SK-N-SH (cell line): Measurements from ENCODE around the gene KRT37. TPM values are rescaled to one million over a fixed set of nuclear protein-coding genes. Genes with fewer than 3 reads are reported as not detected.

Experiments used
- CTCF ChIA-PET: fragments of 300-600, 350-600 bp; formaldehyde crosslinking; extraction: SDS; loops from one replicate; lab custom pipeline; 2021; lab: Yijun Ruan, JAX
- POLR2A ChIA-PET: fragments of 350-600 bp; sonication (Branson Sonifier 250); formaldehyde crosslinking; extraction: SDS; loops from one replicate; lab custom pipeline; 2020; ENCODE audit warnings: antibody characterized with exemption, inconsistent platforms; lab: Yijun Ruan, JAX
- DNase-seq: peaks from one replicate; pipeline ENCODE4 v3.0.0; 2012
- H2AFZ ChIP-seq: fragments of 200-600 bp; sonication (generic); 2 replicates; pipeline ENCODE4 v1.8.1; 2016; ENCODE audit warnings: antibody characterized with exemption, mild to moderate bottlenecking, low read depth
- H3F3A ChIP-seq: fragments of 200-600 bp; sonication (generic); replicated peaks from 2 replicates; pipeline ENCODE3; 2016; ENCODE audit warnings: antibody characterized with exemption, mild to moderate bottlenecking; ENCODE audit not compliant: insufficient read depth
- H3K27ac ChIP-seq, 2 experiments: fragments of 200-500 bp in 1 of 2; fragments of 200-600 bp in 1 of 2; sonication (Bioruptor generic) in 1 of 2; sonication (generic), shearing (Covaris generic) in 1 of 2; 2 replicates each; pipeline versions ENCODE4 v1.5.1 to v1.6.1; 2014 to 2016; ENCODE audit warnings: low read depth in 2 of 2, inconsistent platforms in 1 of 2, low read length in 1 of 2, mild to moderate bottlenecking in 1 of 2, mixed read lengths in 1 of 2
- H3K27me3 ChIP-seq: fragments of 200-600 bp; sonication (generic), shearing (Covaris generic); 2 replicates; pipeline ENCODE4 v1.6.1; 2016; ENCODE audit warnings: mixed run types; ENCODE audit not compliant: insufficient read depth
- H3K36me3 ChIP-seq, 2 experiments: fragments of 200-500 bp in 1 of 2; fragments of 200-600 bp in 1 of 2; sonication (Bioruptor generic) in 1 of 2; sonication (generic) in 1 of 2; replicated peaks in 1 of 2; 2 replicates each; pipeline versions ENCODE3 to v1.5.1; 2014 to 2016; ENCODE audit warnings: low read length in 1 of 2, mild to moderate bottlenecking in 1 of 2; ENCODE audit not compliant: insufficient read depth in 2 of 2, control insufficient read depth in 1 of 2
- H3K4me1 ChIP-seq, 2 experiments: fragments of 200-500 bp in 1 of 2; fragments of 200-600 bp in 1 of 2; sonication (Bioruptor generic) in 1 of 2; sonication (generic), shearing (Covaris generic) in 1 of 2; 2 replicates each; pipeline versions ENCODE4 v1.5.1 to v1.6.1; 2014 to 2016; ENCODE audit warnings: low read depth in 1 of 2, low read length in 1 of 2, mixed run types in 1 of 2; ENCODE audit not compliant: insufficient read depth in 2 of 2, control insufficient read depth in 1 of 2
- H3K4me2 ChIP-seq: fragments of 200-600 bp; sonication (generic), shearing (Covaris generic); 2 replicates; pipeline ENCODE4 v1.6.1; 2017; ENCODE audit warnings: mixed run types
- H3K4me3 ChIP-seq, 2 experiments: fragments of 200-500 bp in 1 of 2; fragments of 200-600 bp in 1 of 2; sonication (Bioruptor generic) in 1 of 2; sonication (generic), shearing (Covaris generic) in 1 of 2; 2 replicates each; pipeline versions ENCODE4 v1.5.1 to v1.8.1; 2014 to 2016; ENCODE audit warnings: low read depth in 2 of 2, inconsistent platforms in 1 of 2, low read length in 1 of 2, mild to moderate bottlenecking in 1 of 2, mixed read lengths in 1 of 2, moderate library complexity in 1 of 2
- H3K79me2 ChIP-seq: fragments of 200-600 bp; sonication (generic); 2 replicates; pipeline ENCODE4 v1.8.1; 2017; ENCODE audit warnings: mild to moderate bottlenecking; ENCODE audit not compliant: insufficient read depth
- H3K9ac ChIP-seq: fragments of 200-600 bp; sonication (generic); 2 replicates; pipeline ENCODE4 v1.6.1; 2017; ENCODE audit warnings: mixed run types
- H3K9me2 ChIP-seq: fragments of 200-600 bp; sonication (generic); 2 replicates; pipeline ENCODE4 v1.6.1; 2017; ENCODE audit warnings: mixed run types
- H3K9me3 ChIP-seq: fragments of 200-600 bp; sonication (generic); 2 replicates; pipeline ENCODE4 v1.6.1; 2017; ENCODE audit warnings: mixed run types, mild to moderate bottlenecking, moderate library complexity
- H4K20me1 ChIP-seq: fragments of 200-600 bp; sonication (generic); 2 replicates; pipeline ENCODE4 v1.6.1; 2017; ENCODE audit warnings: mild to moderate bottlenecking, mixed run types; ENCODE audit not compliant: insufficient read depth
- CHD2 ChIP-seq: fragments of 150-350 bp; IDR thresholded peaks from 2 replicates; pipeline ENCODE4 v1.6.1; 2018; ENCODE audit warnings: low read length; ENCODE audit not compliant: partially characterized antibody
- CTCF ChIP-seq: fragments of 200-600 bp; sonication (generic); IDR thresholded peaks from 2 replicates; pipeline ENCODE4 v1.6.1; 2017; ENCODE audit warnings: antibody characterized with exemption, mild to moderate bottlenecking, moderate library complexity
- EZH2phosphoT487 ChIP-seq: fragments of 200-600 bp; sonication (generic); IDR thresholded peaks from 2 replicates; pipeline ENCODE4 v1.6.1; 2017; ENCODE audit warnings: low read depth, mixed run types, mild to moderate bottlenecking, antibody characterized with exemption, moderate library complexity, borderline replicate concordance
- FOSL2 ChIP-seq: IDR thresholded peaks from 2 replicates; pipeline ENCODE4 v1.4.0; 2012; ENCODE audit warnings: low read depth, mild to moderate bottlenecking, moderate library complexity, borderline replicate concordance
- IRF3 ChIP-seq: fragments of 150-350 bp; IDR thresholded peaks from 2 replicates; pipeline ENCODE4 v1.6.1; 2016; ENCODE audit warnings: mild to moderate bottlenecking, low read depth, low read length
- JUND ChIP-seq: IDR thresholded peaks from 2 replicates; pipeline ENCODE4 v1.4.0; 2012
- MXI1 ChIP-seq: IDR thresholded peaks from 2 replicates; pipeline ENCODE4 v1.6.1; 2012; ENCODE audit warnings: mild to moderate bottlenecking, low read depth, low read length, improper control_type of control experiment
- NRF1 ChIP-seq: IDR thresholded peaks from 2 replicates; pipeline ENCODE4 v1.6.1; 2012; ENCODE audit warnings: low read depth, mild to moderate bottlenecking, low read length
- RFX5 ChIP-seq: IDR thresholded peaks from 2 replicates; pipeline ENCODE4 v1.6.1; 2012; ENCODE audit warnings: mild to moderate bottlenecking, improper control_type of control experiment, low read length
- TAF1 ChIP-seq: IDR thresholded peaks from 2 replicates; pipeline ENCODE4 v1.6.1; 2012; ENCODE audit warnings: low read depth, mild to moderate bottlenecking, low read length, moderate library complexity, borderline replicate concordance
- TEAD4 ChIP-seq: IDR thresholded peaks from 2 replicates; pipeline ENCODE4 v1.4.0; 2012; ENCODE audit warnings: mild to moderate bottlenecking, borderline replicate concordance; ENCODE audit not compliant: insufficient read depth
- USF2 ChIP-seq: fragments of 150-350 bp; IDR thresholded peaks from 2 replicates; pipeline ENCODE4 v1.6.1; 2017; ENCODE audit warnings: antibody characterized with exemption, low read length, low read depth, borderline replicate concordance
- WGBS: methylation state at CpG from one replicate; pipeline ENCODE4 v1.1.6; 2017; ENCODE audit warnings: low lambda C conversion rate; 5-methylcytosine and 5-hydroxymethylcytosine counted together
- polyA plus RNA-seq, 3 experiments: library from polyadenylated mRNA; depleted of rRNA; stranded (reverse); fragments of >200 nt; gene quantifications; 2 replicates each; pipeline ENCODE4 v1.2.3, GENCODE V29; 2012
- TF ChIP-seq, protein P1 (sequence below): IDR thresholded peaks from 2 replicates; pipeline ENCODE4 v1.6.1; 2012; ENCODE audit warnings: mild to moderate bottlenecking, low read depth, low read length, moderate library complexity
- TF ChIP-seq, protein P2 (sequence below): IDR thresholded peaks from 2 replicates; pipeline ENCODE4; 2012

Gene KRT37
- polyA plus RNA-seq, 1 of the 3 experiments (the other 2 are of a cell fraction) = not detected

GRCh38 chr17:41464173-41464572 is 39.8 kb upstream of the KRT37 start:
- no peak overlapping the region for H3K4me3 ChIP-seq
- no peak for TF ChIP-seq EZH2phosphoT487
- TF ChIP-seq, protein P1, sequence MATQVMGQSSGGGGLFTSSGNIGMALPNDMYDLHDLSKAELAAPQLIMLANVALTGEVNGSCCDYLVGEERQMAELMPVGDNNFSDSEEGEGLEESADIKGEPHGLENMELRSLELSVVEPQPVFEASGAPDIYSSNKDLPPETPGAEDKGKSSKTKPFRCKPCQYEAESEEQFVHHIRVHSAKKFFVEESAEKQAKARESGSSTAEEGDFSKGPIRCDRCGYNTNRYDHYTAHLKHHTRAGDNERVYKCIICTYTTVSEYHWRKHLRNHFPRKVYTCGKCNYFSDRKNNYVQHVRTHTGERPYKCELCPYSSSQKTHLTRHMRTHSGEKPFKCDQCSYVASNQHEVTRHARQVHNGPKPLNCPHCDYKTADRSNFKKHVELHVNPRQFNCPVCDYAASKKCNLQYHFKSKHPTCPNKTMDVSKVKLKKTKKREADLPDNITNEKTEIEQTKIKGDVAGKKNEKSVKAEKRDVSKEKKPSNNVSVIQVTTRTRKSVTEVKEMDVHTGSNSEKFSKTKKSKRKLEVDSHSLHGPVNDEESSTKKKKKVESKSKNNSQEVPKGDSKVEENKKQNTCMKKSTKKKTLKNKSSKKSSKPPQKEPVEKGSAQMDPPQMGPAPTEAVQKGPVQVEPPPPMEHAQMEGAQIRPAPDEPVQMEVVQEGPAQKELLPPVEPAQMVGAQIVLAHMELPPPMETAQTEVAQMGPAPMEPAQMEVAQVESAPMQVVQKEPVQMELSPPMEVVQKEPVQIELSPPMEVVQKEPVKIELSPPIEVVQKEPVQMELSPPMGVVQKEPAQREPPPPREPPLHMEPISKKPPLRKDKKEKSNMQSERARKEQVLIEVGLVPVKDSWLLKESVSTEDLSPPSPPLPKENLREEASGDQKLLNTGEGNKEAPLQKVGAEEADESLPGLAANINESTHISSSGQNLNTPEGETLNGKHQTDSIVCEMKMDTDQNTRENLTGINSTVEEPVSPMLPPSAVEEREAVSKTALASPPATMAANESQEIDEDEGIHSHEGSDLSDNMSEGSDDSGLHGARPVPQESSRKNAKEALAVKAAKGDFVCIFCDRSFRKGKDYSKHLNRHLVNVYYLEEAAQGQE = peak; percentile 43; the same call in 1 of the 2 replicates
- TF ChIP-seq, all 33 proteins: peak for 1
- Histone ChIP-seq H3K4me1 (peaks cover 11 to 17% of the 10 kb centered on the region in 2 experiments; a peak in 2 of 4 replicates), H3K9ac (no peak overlapping the region), H4K20me1 (no peaks in the 10 kb centered on the region), H3K27ac (no peak overlapping the region), H3K79me2 (no peaks in the 10 kb centered on the region), H3F3A (no peaks in the 10 kb centered on the region), H3K4me2 (no peak overlapping the region), H3K27me3 (no peaks in the 10 kb centered on the region), H3K9me2 (no peaks in the 10 kb centered on the region), H2AFZ (no peak overlapping the region), H3K9me3 (no peaks in the 10 kb centered on the region), H3K36me3 (no peaks in the 10 kb centered on the region)
- ChIA-PET POLR2A (no interaction called here), CTCF (interaction anchor here (1.2 to 1.9 kb wide), 3 partner anchors 84 to 185 kb away, joined by 3 to 7 read pairs (median 5); no protein-coding TSS in a partner anchor)
- DNase-seq = no peak
- 80% methylated on average over 10 of the region's 11 CpGs for WGBS

GRCh38 chr17:41463746-41464145 is 39.4 kb upstream of the KRT37 start:
- 71% methylated on average over 2 of the region's 8 CpGs for WGBS
- no peaks in the 10 kb centered on the region for H3K79me2 ChIP-seq
- H3K4me2 ChIP-seq = no peak overlapping the region
- no peaks in the 10 kb centered on the region for H3K36me3 ChIP-seq
- no peaks in the 10 kb centered on the region for H3F3A ChIP-seq
- H3K4me3 ChIP-seq = no peak overlapping the region
- H2AFZ ChIP-seq = no peak overlapping the region
- no peaks in the 10 kb centered on the region for H3K9me2 ChIP-seq
- DNase-seq = no peak
- no peak overlapping the region for H3K27ac ChIP-seq
- ChIA-PET CTCF (interaction anchor here (1.2 to 1.9 kb wide), 3 partner anchors 85 to 185 kb away, joined by 3 to 7 read pairs (median 5); no protein-coding TSS in a partner anchor), POLR2A (no interaction called here)
- no peaks in the 10 kb centered on the region for H3K27me3 ChIP-seq
- H3K9ac ChIP-seq = no peak overlapping the region
- H4K20me1 ChIP-seq = no peaks in the 10 kb centered on the region
- no peaks in the 10 kb centered on the region for H3K9me3 ChIP-seq
- peaks cover 11 to 17% of the 10 kb centered on the region in 2 experiments; a peak in 2 of 4 replicates for H3K4me1 ChIP-seq
- TF ChIP-seq TEAD4 (no peak), IRF3 (no peak), CHD2 (no peak), TAF1 (no peak), FOSL2 (no peak), USF2 (no peak), JUND (no peak), CTCF (no peak), RFX5 (no peak), MXI1 (no peak), NRF1 (no peak)
- TF ChIP-seq, protein P2, sequence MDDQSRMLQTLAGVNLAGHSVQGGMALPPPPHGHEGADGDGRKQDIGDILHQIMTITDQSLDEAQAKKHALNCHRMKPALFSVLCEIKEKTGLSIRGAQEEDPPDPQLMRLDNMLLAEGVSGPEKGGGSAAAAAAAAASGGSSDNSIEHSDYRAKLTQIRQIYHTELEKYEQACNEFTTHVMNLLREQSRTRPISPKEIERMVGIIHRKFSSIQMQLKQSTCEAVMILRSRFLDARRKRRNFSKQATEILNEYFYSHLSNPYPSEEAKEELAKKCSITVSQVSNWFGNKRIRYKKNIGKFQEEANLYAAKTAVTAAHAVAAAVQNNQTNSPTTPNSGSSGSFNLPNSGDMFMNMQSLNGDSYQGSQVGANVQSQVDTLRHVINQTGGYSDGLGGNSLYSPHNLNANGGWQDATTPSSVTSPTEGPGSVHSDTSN = no peak
